ENCODE data around the gene NUBPL.

DNA sequence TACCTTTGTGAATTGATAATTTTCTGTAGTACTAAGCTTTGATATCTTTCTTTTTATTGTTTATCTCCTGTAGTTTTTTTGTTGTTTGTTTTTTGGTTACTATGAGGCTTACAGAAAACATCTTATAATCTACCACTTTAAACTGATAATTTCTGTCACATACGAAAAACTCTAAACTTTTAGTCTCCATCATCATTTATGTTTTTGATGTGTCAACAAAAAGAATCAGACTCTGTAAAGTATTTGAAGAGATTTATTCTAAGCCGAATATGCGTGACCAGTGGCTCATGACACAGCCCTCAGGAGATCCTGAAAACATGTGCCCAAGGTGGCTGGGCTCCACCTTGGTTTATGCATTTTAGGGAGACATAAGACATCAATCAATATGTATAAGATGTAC is 348.8 kb downstream of the NUBPL start:
- TF ChIP-seq YY1 (IDR thresholded peaks at IDR 0.05; ENCODE audit: insufficient read depth, insufficient read length) (no peak), SUZ12 (IDR thresholded peaks at IDR 0.05; ENCODE audit: extremely low read depth, insufficient read depth, insufficient read length) (no peak), ZNF274 (IDR thresholded peaks at IDR 0.05; ENCODE audit: low read depth, low read length) (no peak)
